Esophagus (tissue), 2 donors: Measurements from ENCODE around the gene MYH11. TPM values are rescaled to one million over a fixed set of nuclear protein-coding genes. Genes with fewer than 3 reads are reported as not detected.

ENCODE experiments used
- H3K27ac ChIP-seq, 2 donors: one replicate each; pipeline ENCODE4 v1.5.1; 2013; ENCODE audit warnings: low read depth in 2 of 2, mild to moderate bottlenecking in 2 of 2, inconsistent platforms in 1 of 2, low read length in 1 of 2, moderate library complexity in 1 of 2
- H3K27me3 ChIP-seq, 2 donors: one replicate each; pipeline ENCODE4 v1.6.1; 2013; ENCODE audit warnings: low read length in 2 of 2, control low read depth in 1 of 2, mild to moderate bottlenecking in 1 of 2; ENCODE audit not compliant: insufficient read depth in 2 of 2, control insufficient read depth in 1 of 2
- H3K36me3 ChIP-seq, 2 donors: one replicate each; pipeline ENCODE4 v1.6.1; 2013; ENCODE audit warnings: low read length in 1 of 2; ENCODE audit not compliant: control insufficient read depth in 2 of 2, insufficient read depth in 2 of 2
- H3K4me1 ChIP-seq, 2 donors: one replicate each; pipeline ENCODE4 v1.6.1; 2013; ENCODE audit warnings: low read length in 1 of 2; ENCODE audit not compliant: control insufficient read depth in 2 of 2, insufficient read depth in 2 of 2
- H3K4me3 ChIP-seq, 2 donors: one replicate each; pipeline ENCODE4 v1.5.1; 2013; ENCODE audit warnings: low read length in 2 of 2, mild to moderate bottlenecking in 2 of 2, low read depth in 1 of 2, moderate library complexity in 1 of 2
- H3K9me3 ChIP-seq, 2 donors: one replicate each; pipeline ENCODE4 v1.6.1; 2013; ENCODE audit warnings: mild to moderate bottlenecking in 2 of 2, low read depth in 1 of 2, low read length in 1 of 2, moderate library complexity in 1 of 2; ENCODE audit not compliant: control insufficient read depth in 2 of 2, insufficient read depth in 1 of 2
- WGBS, 2 donors: extraction: QIAGEN DNeasy Blood & Tissue Kit; methylation state at CpG; one replicate each; pipeline ENCODE4 v1.1.7; 2013; 5-methylcytosine and 5-hydroxymethylcytosine counted together
- polyA plus RNA-seq, 2 donors: library from polyadenylated mRNA; stranded (reverse); fragments of 200-250 nt; gene quantifications; one replicate each; pipeline ENCODE4 v1.2.3, GENCODE V29; 2013
- donor health status: healthy with polysubstance abuse.
- donor health status: Bipolar disorder and iron deficiency.

MYH11 gene
- polyA plus RNA-seq, 2 donors, result 120 to 421 TPM

- Histone ChIP-seq H3K27me3 (no peaks in the 10 kb centered on the region), H3K9me3 (no peaks in the 10 kb centered on the region), H3K36me3 (no peaks in the 10 kb centered on the region), H3K4me3 (no peak overlapping the region), H3K27ac (peak overlapping the region in 1 of 2 donors; percentile 26), H3K4me1 (no peaks in the 10 kb centered on the region)
- WGBS, 2 donors, result 66 to 69% methylated on average over 2 of the region's 2 CpGs
Measured at GRCh38 chr16:15788846-15789239, 68.0 kb downstream of the MYH11 start.

- no peaks in the 10 kb centered on the region for H3K4me1 ChIP-seq
- H3K4me3 ChIP-seq, result no peak overlapping the region
- no peaks in the 10 kb centered on the region for H3K36me3 ChIP-seq
- no peak overlapping the region for H3K27ac ChIP-seq
- H3K27me3 ChIP-seq, result no peaks in the 10 kb centered on the region
- no peaks in the 10 kb centered on the region for H3K9me3 ChIP-seq
- 83 to 87% methylated on average over 11 of the region's 11 CpGs for WGBS, 2 donors
Measured at GRCh38 chr16:15786501-15786900, 70.3 kb downstream of the MYH11 start.

GRCh38 chr16:15785386-15786059 lies 71.3 kb downstream of the MYH11 start:
- Histone ChIP-seq H3K9me3 (no peaks in the 10 kb centered on the region), H3K36me3 (no peaks in the 10 kb centered on the region), H3K27me3 (no peaks in the 10 kb centered on the region), H3K4me1 (no peaks in the 10 kb centered on the region), H3K4me3 (no peak overlapping the region), H3K27ac (peak overlapping the region in 1 of 2 donors; percentile 50)
- WGBS, 2 donors, result 71 to 72% methylated on average over 14 of the region's 14 CpGs

DNA sequence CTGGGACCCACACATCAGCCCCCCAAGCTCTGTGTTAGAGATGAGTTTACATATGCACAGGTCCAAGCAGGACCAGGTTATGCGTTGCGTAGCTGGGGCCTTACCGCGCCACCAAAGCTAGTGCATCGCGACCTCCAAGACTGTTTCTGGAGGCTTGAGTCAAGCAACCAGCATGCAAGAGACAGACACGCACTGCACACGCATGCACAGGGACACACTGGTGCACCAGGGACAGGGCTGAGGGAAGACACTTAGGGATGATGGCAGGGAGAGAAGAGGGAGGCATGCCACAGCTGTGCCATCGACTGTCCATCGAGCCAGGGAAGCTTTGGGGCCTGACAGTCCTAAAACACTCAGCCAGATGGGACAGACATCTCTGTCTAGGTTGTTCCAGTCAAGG lies 72.8 kb downstream of the MYH11 start:
- Histone ChIP-seq H3K27me3 (no peaks in the 10 kb centered on the region), H3K4me1 (no peaks in the 10 kb centered on the region), H3K9me3 (peaks cover 0 to 3% of the 10 kb centered on the region in 2 donors), H3K4me3 (no peak overlapping the region), H3K27ac (no peak overlapping the region), H3K36me3 (no peaks in the 10 kb centered on the region)
- WGBS, 2 donors, result 93 to 97% methylated on average over 10 of the region's 10 CpGs

- H3K27me3 ChIP-seq, result no peaks in the 10 kb centered on the region
- no peak overlapping the region for H3K27ac ChIP-seq
- H3K9me3 ChIP-seq, result peaks cover 0 to 3% of the 10 kb centered on the region in 2 donors
- H3K4me1 ChIP-seq, result no peaks in the 10 kb centered on the region
- H3K4me3 ChIP-seq, result no peak overlapping the region
- WGBS, 2 donors, result 61 to 63% methylated on average over 13 of the region's 13 CpGs
- no peaks in the 10 kb centered on the region for H3K36me3 ChIP-seq
Measured at GRCh38 chr16:15782573-15783365, 74.1 kb downstream of the MYH11 start.

- Histone ChIP-seq H3K9me3 (peaks cover 0 to 3% of the 10 kb centered on the region in 2 donors), H3K4me3 (no peak overlapping the region), H3K27ac (no peak overlapping the region), H3K4me1 (no peaks in the 10 kb centered on the region), H3K27me3 (no peaks in the 10 kb centered on the region), H3K36me3 (no peaks in the 10 kb centered on the region)
- 87 to 90% methylated on average over 3 of the region's 3 CpGs for WGBS, 2 donors
Measured at GRCh38 chr16:15781650-15782049, 75.2 kb downstream of the MYH11 start.

GRCh38 chr16:15780805-15781204 lies 76.0 kb downstream of the MYH11 start:
- Histone ChIP-seq H3K27me3 (no peaks in the 10 kb centered on the region), H3K36me3 (no peaks in the 10 kb centered on the region), H3K27ac (no peak overlapping the region), H3K4me3 (no peak overlapping the region), H3K4me1 (no peaks in the 10 kb centered on the region), H3K9me3 (peaks cover 0 to 3% of the 10 kb centered on the region in 2 donors)
- WGBS, 2 donors, result 89 to 91% methylated on average over 7 of the region's 7 CpGs

GRCh38 chr16:15779664-15780351 lies 77.0 kb downstream of the MYH11 start:
- Histone ChIP-seq H3K9me3 (peaks cover 0 to 3% of the 10 kb centered on the region in 2 donors), H3K36me3 (no peaks in the 10 kb centered on the region), H3K27ac (peak overlapping the region in 1 of 2 donors; percentile 6), H3K27me3 (no peaks in the 10 kb centered on the region), H3K4me3 (no peak overlapping the region), H3K4me1 (no peaks in the 10 kb centered on the region)
- WGBS, 2 donors, result 83 to 85% methylated on average over 8 of the region's 8 CpGs

DNA sequence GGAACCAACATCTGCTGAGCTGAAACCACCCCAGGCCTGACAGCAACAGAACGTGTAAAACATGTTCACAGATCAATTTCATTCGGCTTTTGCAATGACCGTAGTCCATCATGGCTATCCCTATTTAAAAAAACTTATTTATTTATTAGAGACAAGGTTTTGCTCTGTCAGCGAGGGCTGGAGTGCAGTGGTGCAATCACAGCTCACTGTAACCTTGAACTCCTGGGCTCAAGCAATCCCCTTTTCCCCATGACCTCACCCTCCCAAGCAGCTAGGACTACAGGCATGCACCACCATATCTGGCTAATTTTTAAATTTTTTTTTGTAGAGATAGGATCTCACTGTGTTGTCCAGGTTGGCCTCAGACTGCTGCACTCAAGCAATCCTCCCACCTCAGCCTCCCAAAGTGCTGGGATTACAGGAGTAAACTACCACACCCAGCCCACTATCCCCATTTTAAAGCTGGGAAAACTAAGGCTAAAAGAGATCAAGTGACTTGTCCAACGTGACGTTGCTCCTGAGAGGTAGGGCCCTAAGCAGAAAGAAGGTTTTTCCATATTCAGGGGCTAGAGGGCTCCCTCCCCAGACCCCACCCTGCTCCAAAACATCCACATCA lies 77.7 kb downstream of the MYH11 start:
- H3K27ac ChIP-seq, result peak overlapping the region in 1 of 2 donors; percentile 6
- H3K4me3 ChIP-seq, result no peak overlapping the region
- H3K36me3 ChIP-seq, result no peaks in the 10 kb centered on the region
- H3K4me1 ChIP-seq, result no peaks in the 10 kb centered on the region
- H3K9me3 ChIP-seq, result peaks cover 0 to 3% of the 10 kb centered on the region in 2 donors
- no peaks in the 10 kb centered on the region for H3K27me3 ChIP-seq
- WGBS, 2 donors, result 79 to 80% methylated on average over 6 of the region's 6 CpGs
